Erythroblast (primary cell): ENCODE results near the gene DNAJB8.

Experiments
- DNase-seq, 2 experiments: peaks; one replicate each; lab custom pipeline; 2025; lab: John Stamatoyannopoulos, UW
- GATA1 ChIP-seq: IDR thresholded peaks from 2 replicates; pipeline ENCODE4 v1.6.1; 2011; ENCODE audit warnings: low read depth, mild to moderate bottlenecking, control low read depth, low read length, moderate library complexity
- POLR2A ChIP-seq: IDR thresholded peaks from 2 replicates; pipeline ENCODE4 v1.6.1; 2011; ENCODE audit warnings: mild to moderate bottlenecking, low read length

Gene DNAJB8

GRCh38 chr3:128490650-128490914 lies 23.9 kb upstream of the DNAJB8 start:
- DNase-seq, result no peak
- TF ChIP-seq POLR2A, result no peak
- TF ChIP-seq GATA1, result no peak

DNA sequence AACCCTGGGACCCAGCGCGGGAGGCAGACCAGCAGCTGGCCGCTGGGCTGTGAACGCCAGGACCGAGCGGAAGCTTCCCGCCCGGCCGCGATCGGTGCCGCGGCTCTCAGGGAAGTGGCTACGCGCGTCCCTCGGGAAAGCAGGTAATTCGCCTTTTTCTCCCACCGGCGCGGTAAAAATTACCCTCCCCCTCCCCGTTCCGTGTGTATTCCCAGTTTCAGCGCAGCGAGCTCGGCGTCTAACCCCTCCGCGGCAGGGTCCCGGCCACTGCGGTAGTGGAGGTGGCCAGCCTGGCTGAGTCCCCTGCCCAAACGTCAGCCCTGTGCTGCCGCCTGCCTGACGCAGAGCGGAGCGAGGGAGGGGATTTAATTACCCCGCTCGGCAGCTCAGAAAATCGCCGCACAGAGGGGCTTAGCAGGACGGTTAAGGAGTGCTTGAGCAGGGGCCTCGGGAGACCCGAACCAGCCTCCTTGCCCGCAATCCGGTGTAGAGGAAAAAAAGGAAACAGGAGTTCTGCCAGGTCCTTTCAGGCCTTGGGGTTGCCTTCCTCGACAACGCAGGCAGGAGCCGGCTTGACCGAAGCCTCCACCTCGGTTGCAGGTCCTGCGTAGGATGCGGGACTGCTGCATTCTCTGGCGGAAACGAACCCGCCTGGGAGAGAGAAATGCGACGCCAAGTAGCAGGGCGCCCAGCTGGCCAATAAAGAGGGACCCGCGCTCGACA lies 23.4 kb upstream of the DNAJB8 start:
- TF ChIP-seq POLR2A, result peak; percentile 49
- TF ChIP-seq GATA1, result no peak
- DNase-seq, result peak; percentile 74 to 84

DNA sequence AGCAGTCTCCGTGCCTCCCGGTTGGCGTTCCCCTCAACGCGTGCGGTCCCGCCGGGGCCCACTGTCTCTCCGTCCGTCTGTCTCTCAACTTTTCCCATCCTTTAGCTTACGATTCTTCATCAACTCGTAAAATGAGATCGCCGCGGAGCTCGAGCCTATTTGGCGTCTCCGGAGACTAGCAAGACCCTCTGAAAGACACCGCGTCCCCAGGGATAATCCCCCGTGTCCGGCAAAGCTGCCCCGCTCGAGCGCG lies 22.9 kb upstream of the DNAJB8 start:
- TF ChIP-seq POLR2A (no peak), GATA1 (no peak)
- DNase-seq, result no peak

DNA sequence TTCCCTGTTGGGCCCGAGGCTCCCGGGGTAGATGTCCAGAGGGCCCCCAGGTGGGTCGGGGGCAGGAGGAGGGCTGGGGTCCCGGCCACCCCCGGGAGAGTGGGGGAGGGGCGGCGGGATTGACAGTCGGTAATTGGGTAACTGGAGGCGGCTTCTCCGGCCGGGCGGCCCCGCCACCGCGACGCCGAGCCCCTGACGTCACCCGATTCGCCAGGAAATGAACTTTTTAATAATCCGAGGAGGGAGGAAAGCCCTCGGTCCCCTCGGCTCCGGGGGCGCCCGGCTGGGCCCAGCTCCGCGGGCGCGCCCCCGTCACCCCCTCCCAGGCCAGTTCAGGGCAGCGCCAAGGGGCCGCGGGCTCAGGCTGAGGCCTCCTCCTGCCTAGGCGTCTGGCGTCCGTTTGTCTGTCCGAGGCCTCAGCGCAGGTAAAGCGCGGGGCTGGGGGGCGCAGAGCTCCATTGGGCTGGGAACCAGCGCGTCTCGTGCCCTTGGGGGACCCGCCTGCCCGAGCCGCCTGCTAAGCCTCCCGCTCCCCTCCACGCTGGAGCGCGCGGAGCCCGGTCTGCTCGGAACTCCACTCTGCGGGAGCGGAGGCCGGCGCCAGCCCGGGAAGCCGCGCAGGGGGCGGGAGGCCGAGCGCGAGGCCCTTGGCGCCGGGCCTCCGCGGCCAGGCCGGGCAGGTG lies 22.4 kb upstream of the DNAJB8 start:
- TF ChIP-seq GATA1 (no peak), POLR2A (peak; percentile 63)
- peak; percentile 86 to 89 for DNase-seq

GRCh38 chr3:128488636-128488990 lies 21.9 kb upstream of the DNAJB8 start:
- peak; percentile 80 to 81 for DNase-seq
- TF ChIP-seq POLR2A, result no peak
- no peak for TF ChIP-seq GATA1

DNA sequence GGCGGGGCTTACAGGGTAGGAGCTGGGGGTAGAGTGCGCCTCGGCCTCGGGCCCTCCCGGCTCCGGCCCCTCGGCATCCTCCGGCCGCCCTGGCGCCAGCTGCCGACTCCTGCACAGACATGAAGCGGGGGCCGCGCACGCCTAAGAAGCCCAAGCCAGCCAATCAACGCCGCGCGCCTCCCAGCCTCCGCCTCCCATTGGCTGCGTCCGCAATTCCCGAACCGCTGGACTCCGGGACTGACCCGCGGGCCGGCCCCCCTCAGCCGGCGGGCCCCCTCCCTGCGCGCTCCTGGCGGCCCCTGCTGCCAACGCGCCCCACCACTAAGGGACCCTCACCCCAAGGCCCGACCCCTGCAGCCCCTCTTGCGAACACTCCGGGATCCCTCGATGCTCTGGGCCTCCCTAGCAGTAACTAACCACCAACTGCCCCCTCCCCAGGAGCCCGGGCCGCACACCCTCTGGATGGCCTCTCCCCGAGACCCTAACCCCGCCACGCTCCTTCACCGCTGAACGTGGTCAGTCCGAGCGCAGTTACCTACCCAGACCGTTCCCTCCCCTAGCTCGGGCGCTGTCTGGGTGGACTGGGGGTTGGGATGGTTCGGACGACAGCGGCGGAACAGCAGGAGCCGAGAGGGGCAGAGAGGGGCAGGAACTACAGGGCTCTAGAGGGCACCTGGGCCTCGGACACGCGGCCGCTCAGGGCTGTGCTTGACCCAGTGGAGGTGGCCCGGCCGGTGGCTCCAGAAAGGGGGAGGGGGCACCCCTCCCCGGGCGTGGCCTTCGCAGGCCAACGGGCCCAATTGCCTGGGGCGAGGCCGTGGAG lies 21.3 kb upstream of the DNAJB8 start:
- no peak for TF ChIP-seq GATA1
- peak; percentile 94 for TF ChIP-seq POLR2A
- DNase-seq, result peak; percentile 92 to 94

- no peak for TF ChIP-seq GATA1
- no peak for TF ChIP-seq POLR2A
- DNase-seq, result no peak
Measured at GRCh38 chr3:128487538-128487812, 20.8 kb upstream of the DNAJB8 start.

DNA sequence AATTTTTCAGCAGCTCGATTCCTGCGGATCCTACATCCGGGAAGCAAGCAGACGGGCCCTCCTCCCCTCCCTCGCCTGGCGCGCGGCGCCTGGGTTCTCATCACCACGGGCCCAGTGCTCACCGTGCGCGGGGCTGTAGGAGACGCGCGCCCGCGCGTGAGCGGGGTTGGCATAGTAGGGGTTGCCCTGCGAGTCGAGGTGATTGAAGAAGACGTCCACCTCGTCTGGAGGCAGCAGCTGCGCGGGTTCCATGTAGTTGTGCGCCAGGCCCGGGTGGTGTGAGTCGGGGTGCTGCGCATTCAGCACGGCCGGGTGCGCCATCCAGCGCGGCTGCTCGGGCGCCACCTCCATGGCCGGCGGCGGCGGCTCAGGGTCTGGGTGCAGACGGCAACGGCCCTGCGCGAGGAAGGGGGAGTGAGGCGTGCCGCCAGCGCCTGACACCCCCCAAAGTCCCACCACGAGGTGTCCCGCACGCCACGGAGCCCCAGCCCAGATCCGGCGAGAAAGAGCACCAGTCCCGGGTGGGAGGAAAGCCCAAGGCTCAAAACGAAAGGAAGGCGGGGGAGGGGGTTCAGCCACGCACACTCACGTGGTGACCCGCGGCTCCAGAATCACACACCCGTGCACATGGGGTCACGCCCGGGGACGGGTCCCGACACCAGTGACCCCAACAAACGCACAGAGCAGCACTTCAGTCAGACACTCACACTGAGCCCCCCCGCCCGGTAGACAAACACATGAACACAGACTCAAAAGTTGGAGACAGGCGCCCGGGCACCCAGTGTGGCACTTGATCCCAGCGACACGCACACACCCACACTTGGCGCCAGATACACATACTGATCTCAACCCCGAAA lies 20.2 kb upstream of the DNAJB8 start:
- DNase-seq, result peak; percentile 75 to 80
- TF ChIP-seq GATA1 (no peak), POLR2A (no peak)

GRCh38 chr3:128486205-128486628 lies 19.5 kb upstream of the DNAJB8 start:
- TF ChIP-seq GATA1 (no peak), POLR2A (no peak)
- peak; percentile 40 to 60 for DNase-seq

- no peak for TF ChIP-seq GATA1
- peak; percentile 19 for TF ChIP-seq POLR2A
- peak; percentile 44 to 57 for DNase-seq
Measured at GRCh38 chr3:128485282-128486204, 18.9 kb upstream of the DNAJB8 start.

- no peak for TF ChIP-seq POLR2A
- no peak for TF ChIP-seq GATA1
Measured at GRCh38 chr3:128484404-128485281, 18.0 kb upstream of the DNAJB8 start.

GRCh38 chr3:128483657-128484403 lies 17.1 kb upstream of the DNAJB8 start:
- DNase-seq, result peak; percentile 58 to 65
- TF ChIP-seq GATA1 (no peak), POLR2A (peak; percentile 48)

More at GRCh38 chr3:128484404-128485281, 18.0 kb upstream of the DNAJB8 start:
- DNase-seq, result peak in 1 of 2 experiments; percentile 49
